Measurements from ENCODE around the gene DOP1B.

GRCh38 chr21:36194024-36194423 lies 37.4 kb downstream of the DOP1B start:
- TF ChIP-seq CTCF (IDR thresholded peaks at IDR 0.05) = no peak
- no peak for TF ChIP-seq POLR2AphosphoS5 (IDR thresholded peaks at IDR 0.05)
